Renal cortex interstitium (tissue), 11 donors: ENCODE results near the gene AK8. TPM values are rescaled to one million over a fixed set of nuclear protein-coding genes. Genes with fewer than 3 reads are reported as not detected.
"Not testable (repeated sequence)": the region's sequence is repeated elsewhere in the genome, so short reads cannot be mapped to it uniquely, and the experiment has no call there.

Experiments
- DNase-seq, 11 donors: peaks; one replicate each; pipeline ENCODE4 v3.0.0-alpha.2; 2013; ENCODE audit warnings: low read depth in 9 of 11, low spot score in 4 of 11; ENCODE audit errors: extremely low read depth in 1 of 11
- polyA plus RNA-seq, 3 donors: library from polyadenylated mRNA; unstranded; fragments of 120-200 nt; gene quantifications; one replicate each; pipeline ENCODE4 v1.2.1, GENCODE V29; 2013; ENCODE audit not compliant: insufficient read length in 3 of 3

Gene AK8
- polyA plus RNA-seq, 3 donors: 4.1 to 5.0 (median 4.2) TPM

- no peak for DNase-seq
Observed at GRCh38 chr9:132739710-132740310, 138.3 kb downstream of the AK8 start.

GRCh38 chr9:132733260-132733815 is 144.7 kb downstream of the AK8 start:
- no peak for DNase-seq

- no peak for DNase-seq
Observed at GRCh38 chr9:132732326-132733259, 145.5 kb downstream of the AK8 start.

GRCh38 chr9:132731230-132731629 is 146.9 kb downstream of the AK8 start:
- no peak for DNase-seq

GRCh38 chr9:132730054-132731033 is 147.7 kb downstream of the AK8 start:
- DNase-seq: no peak

GRCh38 chr9:132729235-132729890 is 148.7 kb downstream of the AK8 start:
- no peak for DNase-seq

- DNase-seq: no peak
Observed at GRCh38 chr9:132728497-132728896, 149.6 kb downstream of the AK8 start.

GRCh38 chr9:132728071-132728470 is 150.0 kb downstream of the AK8 start:
- DNase-seq: no peak

- DNase-seq: no peak
Observed at GRCh38 chr9:132726576-132727130, 151.4 kb downstream of the AK8 start.

GRCh38 chr9:132725306-132725705 is 152.8 kb downstream of the AK8 start:
- no peak for DNase-seq

- no peak for DNase-seq
Observed at GRCh38 chr9:132723809-132724208, 154.3 kb downstream of the AK8 start.

GRCh38 chr9:132722564-132723065 is 155.5 kb downstream of the AK8 start:
- no peak for DNase-seq

GRCh38 chr9:132721661-132722060 is 156.4 kb downstream of the AK8 start:
- DNase-seq: no peak

GRCh38 chr9:132718381-132718928 is 159.6 kb downstream of the AK8 start:
- not testable (repeated sequence) for DNase-seq

GRCh38 chr9:132717326-132717945 is 160.6 kb downstream of the AK8 start:
- DNase-seq: no peak

GRCh38 chr9:132716007-132716406 is 162.1 kb downstream of the AK8 start:
- DNase-seq: no peak

GRCh38 chr9:132712753-132713152 is 165.3 kb downstream of the AK8 start:
- no peak for DNase-seq
